Activated naive CD4-positive, alpha-beta T cell treated with anti-CD3 and anti-CD28 coated beads, Interleukin-2, amount 10 ng/mL, durations not matched to agents 7 days and 5 days (primary cell): ENCODE results near the gene ACTL9.

Source experiments
- CTCF ChIA-PET: fragments of 350-600 bp; sonication (Branson Sonifier 250); formaldehyde crosslinking; loops from one replicate; lab custom pipeline; 2021; ENCODE audit warnings: antibody characterized with exemption; lab: Charles Lee
- DNase-seq: peaks from one replicate; pipeline ENCODE4 v3.0.0-alpha.2; 2020
- H3K27ac Mint-ChIP-seq: one replicate; pipeline ENCODE4 v1.8.0; 2021; ENCODE audit warnings: mild to moderate bottlenecking, moderate library complexity, mixed read lengths
- H3K27me3 Mint-ChIP-seq: one replicate; pipeline ENCODE4 v1.8.0; 2021; ENCODE audit warnings: mild to moderate bottlenecking, mixed read lengths
- H3K36me3 Mint-ChIP-seq: one replicate; pipeline ENCODE4 v1.8.0; 2021; ENCODE audit warnings: mixed read lengths
- H3K4me1 Mint-ChIP-seq: one replicate; pipeline ENCODE4 v1.8.0; 2021; ENCODE audit warnings: mixed read lengths
- H3K4me3 Mint-ChIP-seq: one replicate; pipeline ENCODE4 v1.8.0; 2021; ENCODE audit warnings: mild to moderate bottlenecking, moderate library complexity, mixed read lengths
- H3K9me3 Mint-ChIP-seq: one replicate; pipeline ENCODE4 v1.8.0; 2021; ENCODE audit warnings: mixed read lengths

The ACTL9 gene

DNA sequence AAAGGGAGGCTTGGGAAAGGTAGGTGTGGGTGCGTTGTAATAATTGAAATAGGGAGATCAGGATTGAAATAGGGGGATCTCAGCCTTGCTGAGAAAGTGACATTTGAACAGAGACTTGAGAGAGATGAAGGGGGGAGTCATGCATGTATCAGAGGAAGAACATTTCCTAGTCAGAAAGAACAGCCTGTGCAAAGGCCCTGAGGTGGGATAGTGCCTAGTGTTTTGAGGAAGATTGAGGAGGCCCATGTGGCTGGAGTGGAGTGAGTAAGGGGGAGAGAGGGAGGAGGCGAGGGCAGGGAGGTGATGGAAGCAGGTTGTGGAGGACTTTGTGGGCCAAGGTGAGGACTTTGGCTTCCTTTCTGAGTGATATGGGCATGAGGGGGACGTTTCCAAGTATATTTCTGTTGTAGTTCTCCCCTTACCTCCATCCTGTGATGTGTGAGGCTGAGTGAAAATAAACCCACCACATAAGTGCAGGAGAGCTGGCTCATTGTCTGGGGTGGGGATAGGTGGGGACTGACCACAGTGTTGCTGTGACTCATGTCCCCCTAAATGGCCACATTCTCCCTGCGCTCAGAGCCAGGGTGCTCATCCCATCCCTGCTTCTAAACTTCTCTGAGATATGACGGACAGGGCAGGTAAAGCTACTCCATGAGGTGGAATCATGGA lies 17.8 kb downstream of the ACTL9 start:
- DNase-seq = no peak
- Mint-ChIP-seq H3K4me1 (peaks cover 29% of the 10 kb centered on the region), H3K27ac (no peak overlapping the region), H3K4me3 (no peak overlapping the region), H3K9me3 (peaks cover 10% of the 10 kb centered on the region), H3K36me3 (no peaks in the 10 kb centered on the region), H3K27me3 (peaks cover 45% of the 10 kb centered on the region)
- CTCF ChIA-PET = interaction anchor here (1.4 kb wide), 1 partner anchor 13 kb away, joined by 3 read pairs; no protein-coding TSS in a partner anchor

DNA sequence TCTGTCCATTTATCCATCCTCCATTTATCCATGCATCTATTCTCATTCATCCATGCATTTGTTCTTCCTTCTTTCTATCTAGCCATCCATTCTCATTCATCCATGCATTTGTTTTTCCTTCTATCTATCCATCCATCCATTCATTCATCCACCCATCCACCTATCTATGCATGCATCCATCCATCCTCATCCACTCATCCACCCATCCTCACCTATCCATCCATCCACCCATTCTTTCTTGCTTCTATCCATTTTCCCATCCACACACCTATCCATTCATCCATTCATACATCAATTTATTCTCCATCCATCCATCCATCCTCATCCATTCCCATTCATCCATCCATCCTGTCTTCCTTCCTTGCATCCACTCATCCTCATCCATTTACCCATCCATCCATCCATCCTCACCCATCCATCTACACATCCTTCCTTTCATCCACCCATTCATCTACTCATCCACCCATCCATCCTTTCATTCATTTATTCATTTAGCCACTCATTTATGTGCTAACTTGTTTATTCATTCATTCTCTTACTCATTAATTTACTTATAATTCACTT lies 20.3 kb downstream of the ACTL9 start:
- Mint-ChIP-seq H3K36me3 (peaks cover 2% of the 10 kb centered on the region), H3K27ac (no peak overlapping the region), H3K27me3 (peaks cover 63% of the 10 kb centered on the region), H3K4me1 (peaks cover 46% of the 10 kb centered on the region), H3K4me3 (no peak overlapping the region), H3K9me3 (peaks cover 10% of the 10 kb centered on the region)
- CTCF ChIA-PET = no interaction called here
- no peak for DNase-seq

DNA sequence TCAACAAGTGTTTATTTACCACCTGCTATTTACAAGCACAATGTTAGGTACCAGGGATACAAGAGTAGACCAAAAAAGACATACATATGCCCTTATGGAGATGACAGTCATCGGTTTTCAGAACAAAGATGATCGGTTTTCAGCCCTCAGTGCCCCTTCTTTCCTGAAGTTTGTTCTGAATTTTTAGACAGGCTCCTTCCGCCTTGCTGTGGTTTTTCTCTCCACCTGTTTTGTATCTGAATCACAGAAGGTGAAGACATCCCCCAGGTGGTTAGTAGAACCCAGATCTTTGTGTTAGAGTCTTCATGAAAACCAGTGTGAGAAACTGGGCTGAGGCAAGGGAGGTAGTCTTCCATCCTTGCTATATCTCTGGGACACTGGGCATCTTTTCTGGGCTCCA lies 23.5 kb downstream of the ACTL9 start:
- CTCF ChIA-PET = no interaction called here
- peaks cover 2% of the 10 kb centered on the region for H3K36me3 Mint-ChIP-seq
- peaks cover 64% of the 10 kb centered on the region for H3K27me3 Mint-ChIP-seq
- H3K4me3 Mint-ChIP-seq = no peak overlapping the region
- no peak for DNase-seq
- peaks cover 42% of the 10 kb centered on the region for H3K4me1 Mint-ChIP-seq
- peaks cover 9% of the 10 kb centered on the region for H3K9me3 Mint-ChIP-seq
- H3K27ac Mint-ChIP-seq = peak overlapping the region; percentile 16

DNA sequence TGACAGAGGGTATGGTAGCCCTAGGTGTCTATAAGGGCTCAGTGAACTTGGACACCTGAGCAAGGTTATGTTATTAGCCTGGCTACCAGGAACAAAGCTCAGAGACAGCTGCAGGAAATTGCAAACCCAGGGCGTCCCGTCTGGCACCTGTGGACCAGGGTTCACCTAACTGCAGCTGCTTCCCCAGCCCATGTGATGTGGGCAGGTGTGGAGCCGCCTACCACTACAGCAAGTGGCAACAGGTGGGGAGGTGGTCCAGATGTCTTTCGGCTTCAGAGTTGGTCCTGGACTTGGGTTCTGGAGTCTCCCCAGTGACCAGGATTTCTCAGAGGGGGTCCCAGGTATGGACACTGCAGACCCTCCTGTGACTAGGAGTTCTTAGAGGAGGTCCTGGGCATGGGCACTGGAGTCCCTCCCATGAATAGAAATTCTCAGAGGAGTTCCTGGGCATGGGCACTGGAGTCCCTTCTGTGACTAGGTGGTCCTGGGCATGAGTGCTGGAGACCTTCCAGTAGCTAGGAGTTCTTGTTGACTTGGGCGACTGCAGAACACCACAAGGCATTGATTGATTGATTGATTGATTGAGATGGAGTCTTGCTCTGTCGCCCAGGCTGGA lies 25.2 kb downstream of the ACTL9 start:
- Mint-ChIP-seq H3K4me1 (peaks cover 56% of the 10 kb centered on the region), H3K36me3 (peaks cover 3% of the 10 kb centered on the region), H3K4me3 (no peak overlapping the region)

DNA sequence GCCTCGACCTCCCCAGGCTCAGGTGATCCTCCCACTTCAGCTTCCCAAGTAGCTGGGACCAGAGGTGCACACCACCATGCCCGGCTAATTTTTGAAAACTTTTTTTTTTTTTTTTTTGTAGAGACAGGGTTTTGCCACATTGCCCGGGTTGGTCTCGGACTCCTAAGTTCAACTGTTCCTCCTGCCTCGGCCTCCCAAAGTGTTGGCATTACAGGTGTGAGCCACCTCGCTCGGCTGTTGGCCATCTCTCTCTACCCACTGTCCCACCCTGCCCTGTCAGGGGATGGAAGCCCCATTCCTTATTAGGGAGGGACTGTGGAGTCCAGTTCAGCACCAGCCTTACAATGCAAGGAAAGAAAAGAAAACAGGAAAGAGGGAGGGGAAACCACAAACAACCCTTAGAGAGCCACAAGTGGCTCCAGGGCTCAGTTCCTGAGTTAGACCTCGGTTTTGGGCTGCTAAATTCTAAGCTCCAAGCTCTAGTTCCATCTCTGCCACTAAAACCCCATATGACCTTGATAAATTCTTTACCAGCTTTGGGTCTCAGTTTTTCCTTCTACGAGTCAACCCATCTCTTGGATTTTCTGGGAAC lies 31.7 kb downstream of the ACTL9 start:
- Mint-ChIP-seq H3K4me1 (peaks cover 85% of the 10 kb centered on the region), H3K27me3 (peaks cover 35% of the 10 kb centered on the region), H3K27ac (peak overlapping the region; percentile 79), H3K36me3 (peaks cover 4% of the 10 kb centered on the region), H3K9me3 (peaks cover 6% of the 10 kb centered on the region), H3K4me3 (no peak overlapping the region)
- CTCF ChIA-PET = interaction anchor here (1.2 kb wide), 1 partner anchor 12 kb away, joined by 3 read pairs; no protein-coding TSS in a partner anchor
- DNase-seq = no peak

More for the DNA sequence above, 25.2 kb downstream of the ACTL9 start:
- Mint-ChIP-seq H3K27me3 (peaks cover 68% of the 10 kb centered on the region), H3K27ac (no peak overlapping the region), H3K9me3 (peaks cover 10% of the 10 kb centered on the region)
- DNase-seq = no peak
- CTCF ChIA-PET = interaction anchor here (0.9 to 1.0 kb wide), 2 partner anchors 14 to 18 kb away, joined by 4 read pairs; no protein-coding TSS in a partner anchor

DNA sequence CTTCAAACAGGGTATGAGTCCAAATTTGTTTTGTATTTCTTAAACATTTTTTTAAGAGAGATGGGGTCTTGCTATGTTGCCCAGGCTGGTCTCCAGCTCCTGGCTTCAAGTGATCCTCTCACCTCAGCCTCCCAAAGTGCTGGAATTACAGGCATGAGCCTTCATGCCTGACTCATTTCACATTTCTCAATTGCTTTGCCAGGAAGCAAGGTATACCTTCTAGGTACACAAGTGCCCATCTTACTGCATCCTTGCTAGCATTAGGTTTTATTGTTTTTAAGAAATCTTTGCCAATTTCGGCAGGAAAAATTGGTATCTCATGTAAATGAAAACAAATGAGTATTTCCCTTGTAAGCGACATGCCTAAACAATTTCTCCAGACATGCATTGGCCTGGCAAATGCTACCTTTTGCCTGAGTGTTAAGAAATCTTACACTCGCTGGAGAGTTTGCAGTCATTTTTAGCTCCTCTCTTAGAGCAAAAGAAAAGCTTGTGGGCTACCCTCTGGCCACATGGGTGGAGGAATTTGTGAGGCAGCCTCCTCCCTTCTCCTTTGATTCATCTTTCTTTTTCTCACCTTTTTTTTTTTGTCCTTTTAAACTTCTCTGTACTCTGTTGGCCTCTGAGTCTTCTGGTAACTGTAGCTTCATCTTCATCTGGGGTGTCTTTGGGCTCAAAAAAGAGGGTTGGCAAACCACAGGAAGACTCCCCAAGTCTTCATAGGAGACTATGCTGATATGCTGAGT lies 33.0 kb downstream of the ACTL9 start:
- peaks cover 30% of the 10 kb centered on the region for H3K27me3 Mint-ChIP-seq
- peaks cover 78% of the 10 kb centered on the region for H3K4me1 Mint-ChIP-seq
- H3K36me3 Mint-ChIP-seq = peaks cover 4% of the 10 kb centered on the region
- DNase-seq = no peak
- peak overlapping the region; percentile 3 for H3K4me3 Mint-ChIP-seq
- CTCF ChIA-PET = interaction anchor here (1.0 to 1.3 kb wide), 2 partner anchors 28 to 84 kb away, joined by 4 to 5 read pairs; no protein-coding TSS in a partner anchor
- H3K9me3 Mint-ChIP-seq = peaks cover 8% of the 10 kb centered on the region
- H3K27ac Mint-ChIP-seq = peak overlapping the region; percentile 79

DNA sequence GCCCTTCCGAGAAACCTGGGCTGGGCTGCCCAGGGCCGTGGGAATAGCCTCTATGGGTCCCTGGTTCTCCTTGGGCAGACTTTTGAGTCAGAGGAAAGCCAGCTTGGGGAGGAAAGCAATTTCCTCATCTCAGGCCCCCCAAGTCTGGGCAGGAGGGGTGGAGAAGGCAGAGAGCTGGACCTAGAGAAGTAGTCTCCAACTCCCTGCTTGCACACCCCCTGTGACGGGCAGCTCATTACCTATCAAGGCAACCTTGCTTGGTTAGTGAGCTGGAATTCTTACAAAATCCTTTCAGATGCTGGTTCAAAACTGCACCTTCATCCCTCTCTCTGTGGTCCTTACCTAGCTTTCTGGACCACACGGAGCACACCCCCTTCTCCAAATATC lies 33.9 kb downstream of the ACTL9 start:
- H3K27me3 Mint-ChIP-seq = peaks cover 31% of the 10 kb centered on the region
- CTCF ChIA-PET = interaction anchor here (0.9 to 1.3 kb wide), 3 partner anchors 9 to 83 kb away, joined by 3 to 5 read pairs (median 4); no protein-coding TSS in a partner anchor
- H3K4me1 Mint-ChIP-seq = peaks cover 70% of the 10 kb centered on the region
- no peak for DNase-seq
- no peak overlapping the region for H3K4me3 Mint-ChIP-seq
- peaks cover 8% of the 10 kb centered on the region for H3K9me3 Mint-ChIP-seq
- H3K36me3 Mint-ChIP-seq = peaks cover 4% of the 10 kb centered on the region
- H3K27ac Mint-ChIP-seq = peak overlapping the region; percentile 31

DNA sequence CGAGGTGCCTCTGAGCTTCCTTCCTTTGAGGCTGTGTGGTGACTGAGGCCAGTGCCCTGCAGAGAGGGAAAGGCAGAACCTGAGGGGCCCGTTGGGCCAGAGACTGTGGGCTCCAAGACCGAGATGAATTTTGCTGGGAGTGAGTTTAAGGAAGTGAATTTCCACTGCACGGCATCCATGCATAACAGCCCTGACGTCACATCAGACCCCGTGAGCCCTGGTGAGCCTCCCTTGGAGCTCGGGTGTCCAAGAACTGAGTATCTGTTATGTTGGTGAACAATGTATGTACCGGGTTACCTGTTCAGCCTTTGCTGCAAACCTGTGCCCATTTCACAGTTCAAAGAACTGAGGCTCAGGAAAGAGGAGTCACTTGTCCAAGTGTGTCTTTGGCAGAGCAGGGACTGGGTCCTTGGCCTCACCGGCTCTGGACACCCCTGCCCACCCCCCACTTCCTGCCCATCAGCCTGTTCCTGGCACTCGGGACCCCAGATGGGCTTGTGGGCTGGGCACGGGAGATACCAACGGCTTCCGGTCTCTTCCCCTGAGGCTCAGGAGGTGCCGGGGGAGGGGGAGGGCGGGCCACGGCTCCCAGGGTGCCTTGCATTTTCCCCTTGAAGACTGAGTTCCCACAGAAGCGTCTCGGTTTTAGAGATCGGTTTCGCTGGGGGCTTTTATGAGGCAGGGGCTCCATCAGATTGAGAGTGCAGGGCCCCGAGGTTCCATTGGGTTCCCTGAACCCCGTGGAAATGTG lies 34.5 kb downstream of the ACTL9 start:
- H3K4me1 Mint-ChIP-seq = peaks cover 67% of the 10 kb centered on the region
- peaks cover 8% of the 10 kb centered on the region for H3K9me3 Mint-ChIP-seq
- peak; percentile 71 for DNase-seq
- CTCF ChIA-PET = interaction anchor here (0.7 to 1.3 kb wide), 4 partner anchors 9 to 83 kb away, joined by 3 to 5 read pairs (median 4); no protein-coding TSS in a partner anchor
- H3K36me3 Mint-ChIP-seq = peaks cover 2% of the 10 kb centered on the region
- peaks cover 34% of the 10 kb centered on the region for H3K27me3 Mint-ChIP-seq
- H3K4me3 Mint-ChIP-seq = no peak overlapping the region
- H3K27ac Mint-ChIP-seq = peak overlapping the region; percentile 37

DNA sequence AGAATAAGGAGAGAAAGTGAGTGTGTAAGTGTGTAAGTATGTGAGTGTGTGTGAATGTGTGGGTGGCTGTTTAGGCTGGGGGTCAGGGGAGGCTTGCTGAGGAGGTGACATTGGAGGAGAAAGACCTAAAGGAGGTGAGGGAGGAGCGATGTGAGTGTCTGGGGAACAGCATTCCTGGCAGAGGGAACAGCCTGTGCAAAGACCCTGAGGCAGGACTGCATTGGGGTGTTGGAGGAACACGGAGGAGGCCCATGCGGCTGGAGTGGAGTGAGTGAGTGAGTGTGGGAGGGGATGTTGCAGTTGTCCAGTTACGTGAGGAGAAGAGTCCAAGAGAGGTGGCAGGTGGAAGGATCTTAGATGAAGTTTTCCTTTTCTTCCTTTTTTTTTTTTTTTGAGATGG lies 36.3 kb downstream of the ACTL9 start:
- H3K36me3 Mint-ChIP-seq = no peaks in the 10 kb centered on the region
- DNase-seq = no peak
- peaks cover 60% of the 10 kb centered on the region for H3K4me1 Mint-ChIP-seq
- CTCF ChIA-PET = no interaction called here
- H3K9me3 Mint-ChIP-seq = peaks cover 2% of the 10 kb centered on the region
- H3K4me3 Mint-ChIP-seq = no peak overlapping the region
- H3K27ac Mint-ChIP-seq = peak overlapping the region; percentile 70
- peaks cover 45% of the 10 kb centered on the region for H3K27me3 Mint-ChIP-seq

DNA sequence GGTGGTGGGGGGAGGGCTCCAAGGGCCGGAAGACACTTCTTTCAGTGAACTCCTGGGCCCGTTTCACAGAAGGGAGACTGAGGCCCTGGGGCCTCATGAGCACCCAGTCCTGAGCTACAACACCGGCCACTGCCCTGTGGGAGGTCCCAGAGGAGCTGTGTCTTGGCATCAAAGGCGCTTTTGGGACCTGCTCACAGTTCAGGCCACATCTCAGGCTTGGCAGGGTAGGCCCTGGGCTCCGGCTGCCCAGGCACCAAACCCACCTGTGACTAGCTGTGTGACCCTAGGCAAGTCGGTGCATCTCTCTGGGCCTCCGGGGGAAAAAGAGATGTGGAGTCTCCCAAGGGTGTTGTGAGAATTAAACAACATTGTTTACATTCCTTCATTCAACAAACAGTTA lies 38.7 kb downstream of the ACTL9 start:
- CTCF ChIA-PET = interaction anchor here (7.1 kb wide), 1 partner anchor 34 kb away, joined by 98 read pairs; no protein-coding TSS in a partner anchor
- no peaks in the 10 kb centered on the region for H3K36me3 Mint-ChIP-seq
- H3K4me3 Mint-ChIP-seq = no peak overlapping the region
- H3K4me1 Mint-ChIP-seq = peaks cover 57% of the 10 kb centered on the region
- peaks cover 66% of the 10 kb centered on the region for H3K27me3 Mint-ChIP-seq
- peaks cover 2% of the 10 kb centered on the region for H3K9me3 Mint-ChIP-seq
- DNase-seq = no peak
- H3K27ac Mint-ChIP-seq = no peak overlapping the region

DNA sequence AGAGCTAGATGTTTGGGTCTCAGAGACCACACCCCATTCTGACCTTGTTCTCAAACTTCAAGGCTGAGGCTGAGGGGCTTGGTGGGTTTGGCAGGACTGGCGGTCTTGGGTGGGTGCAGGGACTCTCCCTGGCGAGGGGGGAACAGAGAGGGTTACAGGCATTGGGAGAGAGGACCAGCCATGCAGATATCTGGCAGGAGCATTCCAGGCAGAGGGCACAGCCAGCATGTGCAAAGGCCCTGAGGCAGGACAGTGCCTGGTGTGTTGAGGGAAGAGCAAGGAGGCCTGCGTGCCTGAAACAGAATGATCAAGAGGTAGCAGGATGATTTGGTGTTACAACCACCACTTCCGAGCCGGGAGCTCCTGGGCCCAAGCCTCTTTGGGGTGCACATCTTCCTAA lies 40.7 kb downstream of the ACTL9 start:
- Mint-ChIP-seq H3K4me1 (peaks cover 41% of the 10 kb centered on the region), H3K27me3 (peaks cover 62% of the 10 kb centered on the region), H3K36me3 (no peaks in the 10 kb centered on the region), H3K9me3 (peaks cover 2% of the 10 kb centered on the region), H3K27ac (peak overlapping the region; percentile 55), H3K4me3 (no peak overlapping the region)
- no peak for DNase-seq
- CTCF ChIA-PET = interaction anchor here (7.1 kb wide), 1 partner anchor 36 kb away, joined by 98 read pairs; no protein-coding TSS in a partner anchor

DNA sequence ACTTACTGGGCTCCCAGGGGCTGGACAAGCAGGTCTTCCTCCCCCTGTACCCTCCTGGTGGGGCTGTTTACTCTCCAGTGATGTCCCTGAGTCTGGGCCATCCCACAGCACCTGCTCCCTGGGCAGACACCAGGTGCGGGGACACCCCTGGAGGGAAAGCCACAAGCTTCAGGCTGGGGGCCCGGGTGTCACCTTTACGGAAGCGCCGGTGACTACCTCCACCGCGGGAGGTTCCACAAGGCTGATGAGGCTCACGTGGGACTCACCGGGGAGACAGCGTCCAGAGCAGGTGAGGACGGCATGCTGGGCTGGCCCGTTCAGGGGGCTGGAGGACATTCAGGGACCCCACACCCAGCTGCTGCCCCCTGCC lies 43.3 kb downstream of the ACTL9 start:
- Mint-ChIP-seq H3K36me3 (no peaks in the 10 kb centered on the region), H3K27ac (no peak overlapping the region), H3K4me3 (no peak overlapping the region), H3K9me3 (no peaks in the 10 kb centered on the region), H3K27me3 (peaks cover 61% of the 10 kb centered on the region), H3K4me1 (peaks cover 33% of the 10 kb centered on the region)
- CTCF ChIA-PET = interaction anchor here (0.6 to 7.1 kb wide), 9 partner anchors 9 to 46 kb away, joined by 3 to 98 read pairs (median 6); no protein-coding TSS in a partner anchor
- peak; percentile 58 for DNase-seq
